TTC549 (cell line): ENCODE data around the gene CCDC106.

ENCODE experiments used
- FAIRE-seq: peaks from 2 replicates; lab custom pipeline; 2012; peaks lifted over from hg19 to GRCh38; lab: Jason Lieb, UNC

The CCDC106 gene

DNA sequence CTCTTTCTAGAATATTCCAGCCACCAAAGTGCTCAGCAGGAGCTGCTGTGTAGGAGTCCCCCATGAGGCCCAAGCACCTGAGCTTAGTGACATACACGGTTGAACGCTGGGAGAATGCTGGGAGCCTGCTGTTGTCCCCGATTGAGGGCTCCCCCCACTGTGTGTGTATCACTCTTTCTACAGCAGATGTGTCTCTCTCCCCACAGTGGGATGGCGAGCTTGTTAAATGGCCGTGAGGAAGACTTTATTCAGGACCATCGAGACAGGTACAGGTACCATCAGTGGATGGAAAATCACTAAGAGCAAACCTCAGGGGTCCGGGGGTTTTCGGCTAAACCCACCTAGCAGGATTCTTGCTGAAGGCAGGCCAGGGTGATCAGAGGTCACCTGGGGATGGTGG is 49.7 kb downstream of the CCDC106 start:
- no peak for FAIRE-seq

DNA sequence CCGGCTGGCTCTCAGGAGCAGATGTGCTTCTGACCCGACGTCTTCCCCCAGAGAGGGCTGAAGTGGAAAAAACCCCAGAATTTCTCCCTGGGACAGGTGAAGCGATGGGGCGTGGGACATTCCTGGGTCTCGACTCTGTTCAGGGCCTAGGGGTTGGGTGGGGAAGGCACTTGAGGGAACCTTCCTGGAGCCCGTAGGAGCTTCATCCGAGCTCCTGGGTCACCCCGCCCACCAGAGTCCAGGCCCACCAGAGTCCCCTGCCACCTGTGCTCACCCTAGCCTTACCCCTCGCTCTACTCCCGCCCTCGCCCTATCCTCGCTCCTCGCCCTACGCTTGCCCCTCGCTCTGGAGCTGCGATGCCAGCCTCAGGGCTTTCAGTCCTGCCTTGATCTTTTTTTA is 50.2 kb downstream of the CCDC106 start:
- no peak for FAIRE-seq

- FAIRE-seq: no peak
Measured at GRCh38 chr19:55699221-55699620, 51.2 kb downstream of the CCDC106 start.

DNA sequence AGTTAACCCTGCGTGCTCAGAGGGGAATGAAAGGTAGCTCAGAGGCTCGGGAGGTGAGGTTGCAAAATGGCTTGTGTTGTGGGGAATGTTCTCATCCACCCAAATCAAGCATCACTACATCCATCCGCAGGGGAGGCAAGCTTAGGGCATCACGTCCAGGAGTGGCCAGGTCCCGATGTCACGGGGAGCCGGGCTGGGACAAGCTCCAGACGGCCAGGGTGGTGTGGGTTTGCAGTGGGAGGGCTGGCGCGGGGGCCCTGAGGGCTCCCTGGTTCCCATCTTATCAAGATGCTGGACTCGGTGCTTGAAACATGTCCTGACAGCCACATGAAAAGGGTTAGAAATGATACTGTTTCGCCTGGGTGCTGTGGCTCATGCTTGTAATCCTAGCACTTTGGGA is 52.8 kb downstream of the CCDC106 start:
- FAIRE-seq: no peak

- no peak for FAIRE-seq
Measured at GRCh38 chr19:55702131-55702627, 54.2 kb downstream of the CCDC106 start.
